Measurements from ENCODE around the gene HOXD9.

HOXD9 gene

DNA sequence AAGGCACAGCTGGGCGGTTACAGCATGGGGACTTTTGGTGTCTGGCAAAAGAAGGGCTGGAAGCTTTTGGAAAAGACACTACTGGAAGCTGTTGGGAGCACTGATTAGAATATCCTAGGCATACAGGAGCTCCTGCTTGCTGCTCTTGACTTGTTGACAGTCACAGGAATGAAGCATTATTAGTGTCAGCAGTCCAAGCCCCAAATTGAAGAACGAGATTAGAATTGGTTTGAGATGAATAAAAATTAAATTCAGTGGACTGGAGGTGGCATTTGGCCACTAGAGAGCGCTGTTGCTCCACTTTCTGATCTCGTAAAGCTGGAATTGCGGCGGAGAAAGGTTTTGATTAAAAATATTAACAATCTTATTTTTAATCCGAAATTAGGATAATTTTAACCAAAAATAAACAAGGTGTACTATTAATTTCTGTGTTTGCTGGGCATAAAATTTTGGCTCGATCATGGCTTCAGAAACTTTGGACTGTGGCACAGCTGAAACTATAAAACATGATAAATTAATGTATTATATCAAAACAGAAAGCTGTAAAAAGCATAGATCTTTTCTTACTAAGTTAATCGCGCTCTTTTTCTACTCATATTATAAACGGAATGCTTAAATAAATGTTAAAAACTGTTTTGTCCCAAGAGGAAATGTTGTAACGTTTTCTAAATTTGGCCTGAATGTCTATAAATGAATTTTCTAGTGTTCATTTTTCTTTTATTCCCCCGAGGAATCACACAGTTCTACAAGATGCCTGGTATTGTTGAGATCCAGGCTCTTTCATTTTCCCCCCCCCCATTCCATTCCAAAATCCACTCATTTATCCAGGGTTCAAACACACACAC, 4.6 kb downstream of the HOXD9 start:
- peak; percentile 48 to 64 for DNase-seq

DNA sequence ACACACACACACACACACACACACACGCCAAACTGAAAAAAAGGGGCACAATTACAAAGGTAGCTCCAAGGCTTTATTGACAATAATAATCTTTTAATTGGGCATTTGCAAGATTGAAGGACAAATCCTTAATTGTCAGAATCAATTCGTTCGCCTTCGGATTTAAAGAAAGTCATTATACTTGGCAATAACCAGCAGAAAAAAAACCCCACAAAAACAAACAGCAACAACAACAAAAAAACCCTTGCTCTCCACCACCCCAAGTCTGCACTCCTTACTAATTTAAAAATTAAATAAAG, 5.2 kb downstream of the HOXD9 start:
- DNase-seq = no peak

DNA sequence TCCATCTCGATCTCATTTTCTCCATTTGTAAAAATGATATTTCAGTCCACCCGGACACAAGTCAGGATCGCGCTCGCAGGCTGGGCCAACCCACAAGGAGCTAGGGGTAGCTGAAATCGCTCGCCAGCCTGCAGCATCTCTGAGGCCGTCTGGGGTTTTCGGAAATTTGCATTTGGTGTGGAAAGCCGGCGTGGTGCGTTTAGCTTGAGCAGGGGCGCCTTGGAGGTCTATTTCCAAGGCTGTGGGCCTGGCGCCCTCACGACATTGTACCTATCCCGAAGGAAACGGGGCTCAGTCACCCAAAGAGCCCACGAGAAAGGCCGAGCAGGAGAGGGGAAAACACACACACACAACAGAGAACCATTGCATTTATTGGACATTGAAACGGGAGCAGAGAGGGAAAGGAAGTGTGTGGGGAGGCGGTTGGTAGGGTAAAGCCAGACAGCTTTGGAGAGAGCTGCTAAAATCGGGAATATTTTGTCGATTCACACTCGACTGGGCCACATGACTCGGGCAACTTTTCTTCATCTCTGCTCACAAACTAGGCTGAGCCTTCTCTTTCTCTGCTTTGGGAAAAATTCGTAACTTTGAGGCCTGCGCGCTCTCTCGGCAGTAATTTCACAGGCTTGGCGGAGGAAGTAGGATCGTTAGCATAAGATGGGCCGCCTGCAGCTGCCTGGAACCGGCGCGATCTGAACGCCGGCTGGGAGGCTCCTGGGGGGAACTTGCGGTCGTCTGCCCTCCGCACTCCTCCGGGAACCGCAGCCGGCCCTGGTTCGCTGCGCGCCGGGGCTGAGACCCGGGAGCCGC, 5.9 kb downstream of the HOXD9 start:
- no peak for DNase-seq

DNA sequence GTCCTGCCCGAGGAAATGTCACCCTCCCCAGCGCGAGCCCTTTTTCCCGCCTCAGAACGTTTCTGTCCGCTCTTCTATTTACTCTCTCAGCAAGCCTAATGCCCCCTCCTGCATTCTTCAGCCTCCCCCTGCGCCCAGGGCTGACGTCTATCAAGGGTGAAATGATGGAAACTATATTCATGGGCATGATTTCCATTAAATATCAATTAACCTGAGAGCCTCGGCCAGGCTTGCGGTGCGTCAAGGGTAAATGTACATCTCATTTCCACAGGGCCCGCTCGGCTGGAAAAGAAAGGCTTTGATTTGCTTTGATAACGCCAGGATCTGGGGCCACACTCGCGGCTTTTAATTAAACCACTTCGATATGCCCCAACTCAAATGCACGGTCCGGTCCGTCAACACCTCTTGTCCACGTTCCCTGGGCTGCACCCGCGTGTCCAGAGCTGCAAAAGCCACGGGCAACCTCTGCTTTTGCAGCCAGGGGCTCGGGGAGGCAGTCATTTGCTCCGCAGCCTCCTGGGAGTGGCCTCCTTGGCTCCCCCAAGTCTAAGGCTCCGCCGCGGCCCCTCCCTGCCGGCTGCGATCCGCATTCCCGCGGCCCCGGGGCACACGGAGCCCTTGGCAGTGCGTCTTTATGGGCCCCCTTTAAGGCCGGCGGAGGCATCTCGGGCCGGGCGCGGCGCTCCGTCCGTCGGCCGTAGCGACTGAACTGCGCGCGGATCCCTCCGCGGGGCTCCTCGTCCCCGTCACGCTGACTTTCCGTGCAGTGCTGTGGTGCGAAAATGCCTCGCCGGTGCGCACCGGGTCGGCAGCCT, 6.7 kb downstream of the HOXD9 start, which contains the start of gene HOXD8:
Gene HOXD8, plus strand, starts transcription at position 724 of the 815 bp plus-strand sequence. CDS start 662 bp downstream, outside the sequence.
- no peak for DNase-seq

DNA sequence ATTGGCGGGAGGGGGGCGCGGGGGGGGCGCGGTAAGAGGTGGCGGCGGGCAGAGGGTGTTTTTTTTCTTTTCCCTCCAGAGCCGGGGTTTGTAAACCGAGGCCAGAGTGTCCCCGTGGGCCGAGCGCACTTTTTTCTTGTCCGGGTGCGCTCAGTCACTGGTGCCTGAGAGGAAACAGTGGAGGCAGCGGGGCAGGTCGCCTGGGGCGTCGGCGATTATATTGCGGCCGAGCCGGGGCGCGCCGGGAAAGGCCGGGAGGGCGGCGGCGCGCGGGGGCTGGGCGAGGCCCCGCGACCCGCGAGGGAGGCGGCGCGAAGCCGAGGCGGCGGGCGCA, 7.3 kb downstream of the HOXD9 start:
- DNase-seq = no peak

DNA sequence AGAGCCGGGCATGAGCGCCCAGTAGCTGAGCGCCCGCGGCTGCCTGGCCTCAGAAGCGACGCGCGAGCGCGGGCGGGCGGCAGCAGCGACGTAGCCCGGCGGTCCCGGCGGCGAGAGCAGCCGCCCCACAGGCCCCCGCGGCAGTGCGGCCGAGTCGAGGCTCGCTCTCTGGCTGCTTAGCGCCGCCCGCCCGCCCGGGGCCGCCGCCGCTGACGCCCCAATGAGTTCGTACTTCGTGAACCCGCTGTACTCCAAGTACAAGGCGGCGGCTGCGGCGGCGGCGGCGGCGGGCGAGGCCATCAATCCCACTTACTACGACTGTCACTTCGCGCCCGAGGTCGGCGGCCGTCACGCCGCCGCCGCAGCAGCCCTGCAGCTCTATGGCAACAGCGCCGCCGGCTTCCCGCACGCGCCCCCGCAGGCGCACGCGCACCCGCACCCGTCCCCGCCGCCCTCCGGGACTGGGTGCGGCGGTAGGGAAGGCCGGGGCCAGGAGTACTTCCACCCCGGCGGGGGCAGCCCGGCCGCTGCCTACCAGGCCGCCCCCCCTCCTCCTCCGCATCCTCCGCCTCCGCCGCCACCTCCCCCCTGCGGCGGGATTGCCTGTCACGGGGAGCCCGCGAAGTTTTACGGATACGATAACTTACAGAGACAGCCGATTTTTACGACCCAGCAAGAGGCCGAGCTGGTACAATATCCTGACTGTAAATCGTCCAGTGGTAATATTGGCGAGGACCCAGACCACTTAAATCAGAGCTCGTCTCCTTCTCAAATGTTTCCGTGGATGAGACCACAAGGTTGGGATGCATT, 7.8 kb downstream of the HOXD9 start:
- DNase-seq = no peak

DNA sequence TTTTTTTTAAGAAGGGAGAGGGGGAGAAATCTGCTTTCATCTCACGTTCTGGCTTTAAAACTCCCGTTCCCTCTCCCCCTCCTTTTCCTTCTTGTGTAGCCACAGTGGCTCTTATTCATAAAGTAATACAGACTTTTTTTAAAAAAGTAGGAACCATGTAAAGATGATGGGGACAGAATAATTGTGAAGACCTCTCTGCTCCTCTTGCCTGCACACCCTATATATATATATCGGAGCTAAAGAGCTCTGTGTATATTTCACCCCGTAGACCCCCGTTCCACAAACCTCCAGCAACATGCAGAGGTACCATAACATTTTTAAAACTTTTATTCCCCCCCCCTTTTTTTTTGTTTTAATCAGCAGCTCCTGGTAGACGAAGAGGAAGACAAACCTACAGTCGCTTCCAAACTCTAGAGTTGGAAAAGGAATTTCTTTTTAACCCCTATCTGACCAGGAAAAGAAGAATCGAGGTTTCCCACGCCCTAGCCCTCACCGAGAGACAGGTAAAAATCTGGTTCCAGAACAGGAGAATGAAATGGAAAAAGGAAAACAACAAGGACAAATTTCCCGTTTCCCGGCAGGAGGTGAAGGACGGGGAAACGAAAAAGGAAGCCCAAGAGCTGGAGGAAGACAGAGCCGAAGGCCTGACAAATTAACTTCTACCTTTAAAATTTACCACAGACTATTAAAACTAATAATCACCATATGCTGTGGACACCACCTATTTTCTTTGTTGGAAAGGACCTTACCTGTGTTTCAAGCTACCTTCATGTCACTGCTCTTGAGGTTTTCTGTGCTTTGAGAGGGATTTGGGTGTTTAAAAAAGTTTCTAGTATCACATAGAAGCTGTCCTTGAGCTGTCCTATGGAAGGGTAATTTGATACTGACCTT, 8.7 kb downstream of the HOXD9 start:
- DNase-seq = no peak

DNA sequence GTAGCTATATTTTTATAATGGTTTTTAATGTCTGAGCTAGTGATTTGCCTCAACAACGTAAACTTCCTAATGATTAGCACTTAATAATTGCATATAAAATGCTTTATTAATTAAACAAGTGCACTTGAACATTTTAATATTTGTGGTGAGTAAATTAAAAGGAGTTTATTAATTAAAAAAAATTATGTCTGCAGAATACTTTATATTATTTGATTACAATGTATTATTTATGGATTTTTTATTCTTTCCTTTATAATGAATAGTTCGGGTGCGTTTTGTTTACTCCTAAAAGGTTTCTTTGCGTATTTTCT, 9.3 kb downstream of the HOXD9 start:
- no peak for DNase-seq

DNA sequence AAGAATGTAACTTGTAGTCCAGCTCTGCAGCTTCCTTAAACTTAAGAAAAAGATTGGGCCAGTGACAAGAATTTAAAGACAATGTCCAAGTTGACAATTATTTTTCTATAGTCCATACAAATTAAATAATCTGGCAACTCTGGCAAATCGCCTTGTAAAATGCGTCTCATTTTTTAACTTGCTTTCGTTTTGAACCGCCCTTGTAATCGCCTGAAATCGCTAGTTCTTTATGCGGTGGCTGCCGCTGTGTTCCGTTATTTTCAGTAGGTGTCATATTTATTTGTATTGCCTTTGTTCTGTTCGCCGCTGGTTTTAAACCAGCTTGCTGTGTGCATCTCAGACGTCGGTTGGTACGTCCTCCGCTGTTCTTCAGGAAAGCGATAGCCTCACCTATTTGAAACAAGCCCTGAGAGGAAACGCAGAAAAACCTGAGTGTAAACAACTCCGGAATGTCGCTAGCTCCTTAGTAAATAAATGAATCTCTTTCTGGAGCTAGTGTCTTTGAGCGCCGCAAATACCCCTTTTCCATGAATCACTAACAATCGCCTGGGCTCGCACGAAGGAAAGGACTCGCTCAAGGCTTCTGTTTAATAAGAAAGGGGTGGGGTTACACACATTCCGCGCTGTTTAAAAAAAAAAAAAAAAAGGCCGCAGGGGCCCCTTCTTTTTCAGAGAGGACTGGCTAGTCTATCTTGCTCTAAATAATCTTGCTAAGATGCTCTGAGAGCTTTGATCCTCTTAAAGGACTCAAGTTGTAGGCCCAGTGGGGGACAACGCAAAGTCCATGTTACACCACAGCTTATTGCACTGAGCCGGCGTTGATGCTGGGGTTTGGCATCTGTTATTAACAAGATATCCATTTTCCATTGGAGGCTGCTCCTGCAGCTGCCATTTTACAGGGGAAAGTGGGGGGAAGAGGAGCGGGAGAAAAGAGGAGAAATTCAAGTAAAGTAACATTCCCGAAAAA, 10.0 kb downstream of the HOXD9 start:
- DNase-seq = no peak

DNA sequence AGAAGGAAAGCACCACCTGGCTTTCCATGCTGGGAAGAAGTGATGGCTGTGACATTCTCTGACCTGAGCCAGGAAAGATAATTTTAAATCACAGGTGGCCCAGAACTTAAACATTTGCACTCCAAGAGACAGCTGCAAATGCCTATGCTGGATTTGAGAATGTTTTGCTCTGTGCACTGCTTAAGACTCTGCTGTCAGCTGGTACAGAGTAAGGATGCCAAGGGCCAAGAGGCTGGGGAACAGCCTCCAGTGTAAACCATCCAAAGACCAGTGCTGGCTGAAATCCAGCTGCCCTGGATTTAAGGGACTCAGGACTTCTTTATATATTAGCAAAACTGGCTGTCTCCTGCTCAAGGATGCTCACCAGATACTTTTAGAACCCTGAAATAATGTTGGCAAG, 10.9 kb downstream of the HOXD9 start:
- no peak for DNase-seq

DNA sequence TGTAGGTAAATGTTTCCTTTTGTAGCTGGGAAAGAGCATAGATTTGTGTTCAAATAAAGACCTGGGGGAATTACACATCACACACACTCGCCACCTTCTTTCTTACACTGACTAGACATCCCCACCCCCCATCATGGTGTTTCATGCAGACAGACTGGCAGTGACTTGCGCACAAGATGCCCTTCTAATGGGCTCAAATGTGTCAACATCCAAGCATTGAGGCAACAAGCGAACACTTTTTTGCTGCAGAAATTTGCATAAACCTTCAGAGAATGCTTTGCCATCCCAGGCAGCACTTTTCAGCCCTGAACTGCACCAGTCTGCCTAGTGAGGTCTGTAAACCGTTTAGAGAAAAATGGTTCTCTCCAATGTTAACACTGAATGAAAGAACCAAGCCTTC, 11.5 kb downstream of the HOXD9 start:
- DNase-seq = no peak

DNA sequence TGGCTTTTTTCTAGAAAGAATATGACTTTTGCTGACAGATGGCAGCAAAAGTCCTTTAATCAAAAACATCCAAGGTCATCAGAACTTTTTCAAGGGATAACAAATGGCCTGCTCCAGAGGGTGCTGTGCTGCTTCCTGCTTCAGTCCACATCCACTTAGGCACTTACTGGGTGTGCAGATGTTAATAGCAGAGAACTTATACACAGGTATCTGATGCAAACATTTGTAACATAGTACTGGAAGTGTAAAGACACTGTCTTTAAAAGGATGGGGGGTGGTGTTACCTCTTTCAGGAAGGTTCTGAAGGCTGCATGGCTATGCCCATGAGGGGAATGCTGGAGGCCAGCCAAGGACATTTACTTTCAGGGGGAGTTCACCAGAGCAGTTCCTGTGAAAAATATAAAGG, 12.5 kb downstream of the HOXD9 start:
- DNase-seq = no peak

DNA sequence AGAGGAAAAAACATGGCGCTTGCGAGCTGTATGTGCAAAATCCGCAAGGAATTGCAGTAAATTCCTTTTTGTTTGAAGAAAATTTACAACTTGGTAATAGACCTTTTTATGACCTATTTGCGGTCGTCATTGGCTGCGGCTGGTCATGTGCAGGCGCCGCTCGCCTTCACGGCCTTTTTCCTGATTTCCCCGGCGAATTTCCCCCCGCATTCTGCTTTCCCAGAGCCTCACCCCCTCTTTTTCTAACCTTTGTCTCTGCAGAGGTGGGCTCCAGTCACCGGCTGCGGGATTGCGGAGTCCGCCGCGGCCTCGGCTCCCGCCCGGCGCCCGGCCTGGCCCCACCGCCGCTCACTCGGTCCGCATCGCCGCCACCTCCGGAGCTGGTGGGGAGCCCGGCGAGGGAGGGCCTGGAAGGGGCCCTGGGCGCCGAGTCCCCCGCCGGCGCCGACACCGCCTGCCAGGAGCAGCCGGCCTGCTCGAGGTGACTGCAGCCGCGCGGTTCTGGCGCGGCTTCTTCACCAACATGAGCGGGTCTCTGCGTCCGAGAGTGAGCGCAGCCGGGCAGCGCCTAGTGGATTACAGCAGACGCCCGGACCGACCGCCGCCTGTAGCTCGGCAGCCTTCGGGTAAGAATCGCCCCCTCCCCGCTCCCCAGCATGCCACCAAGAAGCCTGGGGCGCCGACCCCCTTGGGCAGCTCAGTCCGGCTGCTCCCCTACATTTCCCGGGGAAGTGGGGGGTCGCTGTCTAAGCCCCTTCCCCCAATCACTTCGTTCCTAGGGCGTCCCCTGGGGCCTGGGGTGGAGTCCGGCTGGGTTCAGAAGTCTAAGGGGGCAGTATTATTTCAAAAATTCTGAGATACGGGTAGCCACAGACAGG, 14.1 kb downstream of the HOXD9 start:
- DNase-seq = no peak

DNA sequence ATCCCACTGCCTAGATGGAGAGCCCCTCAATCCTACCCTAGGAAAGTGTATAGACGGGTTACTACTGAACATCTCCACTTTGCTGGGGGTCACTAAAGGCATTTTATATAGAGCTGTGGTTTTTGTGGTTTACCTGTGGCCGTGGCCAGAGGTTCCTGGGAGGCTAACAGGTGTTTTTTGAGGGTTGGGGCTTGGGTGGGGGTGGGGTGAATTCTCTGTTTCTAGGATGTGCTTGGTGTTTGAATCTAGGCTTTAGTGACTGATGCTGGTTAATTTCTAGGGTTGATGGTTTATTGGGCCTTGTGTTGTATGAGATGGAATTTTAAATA, 14.7 kb downstream of the HOXD9 start:
- no peak for DNase-seq

DNA sequence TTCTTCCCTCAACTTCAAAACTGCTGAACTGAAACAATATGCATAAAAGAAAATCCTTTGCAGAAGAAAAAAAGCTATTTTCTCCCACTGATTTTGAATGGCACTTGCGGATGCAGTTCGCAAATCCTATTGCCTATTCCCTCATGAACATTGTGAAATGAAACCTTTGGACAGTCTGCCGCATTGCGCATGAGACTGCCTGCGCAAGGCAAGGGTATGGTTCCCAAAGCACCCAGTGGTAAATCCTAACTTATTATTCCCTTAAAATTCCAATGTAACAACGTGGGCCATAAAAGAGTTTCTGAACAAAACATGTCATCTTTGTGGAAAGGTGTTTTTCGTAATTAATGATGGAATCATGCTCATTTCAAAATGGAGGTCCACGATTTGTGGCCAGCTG, 15.4 kb downstream of the HOXD9 start:
- no peak for DNase-seq

DNA sequence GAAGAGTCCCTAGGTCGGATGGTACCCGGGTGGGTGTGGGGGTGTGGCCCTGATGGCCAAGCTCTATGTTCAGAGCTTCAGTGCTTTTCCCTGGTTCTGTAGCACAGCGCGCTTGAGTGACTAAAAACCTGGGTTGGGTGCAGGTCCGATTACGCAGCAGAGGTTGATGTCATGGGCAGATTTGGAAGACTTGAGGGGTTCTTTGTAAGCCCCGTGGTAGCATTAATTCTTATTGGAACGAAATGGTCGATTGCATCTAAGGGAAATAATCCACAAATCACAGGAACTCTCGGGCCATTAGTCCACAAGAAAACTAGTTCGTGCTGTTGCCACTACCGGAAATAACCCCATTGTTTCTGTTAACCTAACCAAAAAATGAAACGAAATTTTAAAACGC, 16.0 kb downstream of the HOXD9 start:
- DNase-seq = no peak

DNA sequence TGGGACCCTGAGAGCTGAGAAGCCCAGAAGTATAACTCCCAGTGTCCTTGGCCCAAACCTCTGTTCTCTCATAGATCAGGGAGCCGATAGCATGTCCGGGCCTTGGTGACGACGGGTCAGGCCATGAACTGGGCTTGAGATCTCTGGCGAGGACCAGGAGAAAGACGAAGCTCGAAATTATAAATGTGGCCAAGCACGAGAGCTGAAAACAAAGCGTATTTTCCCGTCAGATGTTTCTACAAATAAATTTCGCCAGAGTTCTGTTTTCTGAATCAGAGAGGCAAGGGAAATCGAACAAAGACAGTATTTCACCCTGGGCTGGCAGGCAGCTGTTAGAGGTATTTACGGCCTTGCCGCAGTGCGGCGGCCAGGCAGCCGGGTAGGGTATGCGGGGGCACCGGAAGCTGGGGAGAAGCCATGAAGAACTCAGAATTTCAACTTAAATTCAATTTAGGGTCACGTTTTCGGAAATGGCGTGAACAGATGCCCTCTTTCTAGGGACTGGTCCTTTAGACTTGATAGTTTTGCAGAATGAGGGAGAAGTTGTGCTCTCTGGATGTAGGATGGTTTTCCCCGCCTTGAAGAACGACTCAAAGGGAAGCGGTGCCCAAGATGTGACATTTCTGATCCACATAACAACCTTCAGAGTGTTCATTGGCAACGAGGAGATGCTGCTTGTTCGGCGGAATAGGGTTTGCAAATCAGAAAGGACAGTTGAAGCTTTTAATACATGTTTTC, 16.6 kb downstream of the HOXD9 start:
- DNase-seq = no peak

DNA sequence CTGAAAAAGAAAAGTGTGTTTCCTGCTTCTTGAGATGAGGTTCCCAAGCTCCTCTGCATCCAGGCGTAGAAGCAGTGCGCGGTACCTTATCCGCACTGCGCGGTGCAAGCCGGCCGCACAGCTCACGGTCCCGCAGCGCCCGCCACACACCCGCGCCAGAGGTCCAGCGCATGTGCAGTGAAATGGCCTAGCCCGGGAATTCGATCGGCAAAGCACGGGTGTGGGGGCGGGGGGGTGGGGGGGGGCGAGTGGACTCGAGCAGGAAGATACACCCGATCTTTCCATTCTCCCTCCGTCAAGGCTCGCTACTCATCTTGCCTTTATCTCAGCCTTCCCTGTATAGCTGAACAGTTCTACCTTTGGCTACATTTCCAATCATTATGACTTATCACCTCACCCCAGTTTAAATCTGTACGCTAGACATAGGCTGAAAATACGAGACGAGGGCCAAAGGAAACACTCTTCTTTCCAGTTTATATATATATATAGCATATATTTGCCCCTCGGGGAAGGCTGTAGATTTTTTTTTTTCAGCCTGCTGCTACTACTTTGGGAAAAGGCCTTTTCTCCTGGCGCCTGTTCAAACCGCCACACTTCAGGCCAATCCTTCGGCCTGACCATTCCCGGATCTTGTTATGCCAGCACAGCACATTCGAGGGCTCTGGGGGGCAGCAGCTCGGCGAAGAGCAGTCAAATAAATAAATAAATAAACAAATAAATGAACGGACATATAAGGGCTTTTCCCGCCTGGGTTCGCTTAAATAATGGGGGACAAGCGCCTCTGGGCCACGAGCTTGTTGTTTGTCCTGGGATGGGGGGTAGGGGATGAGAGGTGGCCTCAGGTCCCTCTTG, 17.4 kb downstream of the HOXD9 start:
- no peak for DNase-seq

All from CD4-positive, alpha-beta T cell treated with Interleukin-1 beta for 1 hour (primary cell).